Esophagus (tissue), 2 donors: ENCODE measurements around the gene MMRN1. TPM values are rescaled to one million over a fixed set of nuclear protein-coding genes. Genes with fewer than 3 reads are reported as not detected.

Experiments used
- H3K27ac ChIP-seq, 2 donors: one replicate each; pipeline ENCODE4 v1.5.1; 2013; ENCODE audit warnings: low read depth in 2 of 2, mild to moderate bottlenecking in 2 of 2, inconsistent platforms in 1 of 2, low read length in 1 of 2, moderate library complexity in 1 of 2
- H3K27me3 ChIP-seq, 2 donors: one replicate each; pipeline ENCODE4 v1.6.1; 2013; ENCODE audit warnings: low read length in 2 of 2, control low read depth in 1 of 2, mild to moderate bottlenecking in 1 of 2; ENCODE audit not compliant: insufficient read depth in 2 of 2, control insufficient read depth in 1 of 2
- H3K36me3 ChIP-seq, 2 donors: one replicate each; pipeline ENCODE4 v1.6.1; 2013; ENCODE audit warnings: low read length in 1 of 2; ENCODE audit not compliant: control insufficient read depth in 2 of 2, insufficient read depth in 2 of 2
- H3K4me1 ChIP-seq, 2 donors: one replicate each; pipeline ENCODE4 v1.6.1; 2013; ENCODE audit warnings: low read length in 1 of 2; ENCODE audit not compliant: control insufficient read depth in 2 of 2, insufficient read depth in 2 of 2
- H3K4me3 ChIP-seq, 2 donors: one replicate each; pipeline ENCODE4 v1.5.1; 2013; ENCODE audit warnings: low read length in 2 of 2, mild to moderate bottlenecking in 2 of 2, low read depth in 1 of 2, moderate library complexity in 1 of 2
- H3K9me3 ChIP-seq, 2 donors: one replicate each; pipeline ENCODE4 v1.6.1; 2013; ENCODE audit warnings: mild to moderate bottlenecking in 2 of 2, low read depth in 1 of 2, low read length in 1 of 2, moderate library complexity in 1 of 2; ENCODE audit not compliant: control insufficient read depth in 2 of 2, insufficient read depth in 1 of 2
- WGBS, 2 donors: extraction: QIAGEN DNeasy Blood & Tissue Kit; methylation state at CpG; one replicate each; pipeline ENCODE4 v1.1.7; 2013; 5-methylcytosine and 5-hydroxymethylcytosine counted together
- polyA plus RNA-seq, 2 donors: library from polyadenylated mRNA; stranded (reverse); fragments of 200-250 nt; gene quantifications; one replicate each; pipeline ENCODE4 v1.2.3, GENCODE V29; 2013
- donor health status: healthy with polysubstance abuse.
- donor health status: Bipolar disorder and iron deficiency.

The MMRN1 gene
- polyA plus RNA-seq, 2 donors, result 0.79 to 6.5 TPM

DNA sequence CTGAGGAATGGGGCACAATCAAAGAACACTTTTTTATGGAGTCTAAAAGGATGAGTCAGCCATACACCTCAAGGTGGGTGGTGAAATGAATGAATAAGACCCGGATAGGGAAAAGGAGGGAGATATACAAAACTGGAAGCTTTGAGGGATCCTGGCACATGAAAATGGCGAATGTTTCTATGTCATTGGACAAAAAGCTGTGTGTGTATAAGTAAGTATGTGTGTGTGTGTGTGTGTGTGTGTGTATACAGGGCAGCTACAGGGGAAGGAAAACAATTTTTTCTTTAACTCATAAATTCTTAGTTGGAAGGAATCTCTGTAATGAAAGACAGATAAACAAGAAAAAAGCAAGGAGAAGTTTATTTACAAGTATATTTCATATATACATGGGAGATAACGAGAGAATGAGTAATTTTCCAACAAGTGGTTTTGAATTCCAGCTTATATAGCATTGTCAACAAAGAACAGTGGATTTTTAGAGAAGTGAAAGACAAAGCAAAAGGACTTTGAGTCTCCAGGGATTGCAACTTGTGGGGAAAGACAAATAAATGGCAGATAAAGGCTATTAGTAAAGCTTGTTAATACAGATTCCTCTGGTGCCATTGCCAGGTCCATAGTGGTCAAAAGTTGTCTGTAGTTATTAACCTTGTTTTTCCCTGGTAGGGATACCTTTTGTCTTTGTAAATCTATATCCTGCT, 99.7 kb downstream of the MMRN1 start:
- H3K27ac ChIP-seq, result no peak overlapping the region
- 61 to 70% methylated on average over 3 of the region's 3 CpGs for WGBS, 2 donors
- no peaks in the 10 kb centered on the region for H3K27me3 ChIP-seq
- no peaks in the 10 kb centered on the region for H3K4me1 ChIP-seq
- H3K36me3 ChIP-seq, result no peaks in the 10 kb centered on the region
- no peak overlapping the region for H3K4me3 ChIP-seq
- H3K9me3 ChIP-seq, result no peaks in the 10 kb centered on the region

DNA sequence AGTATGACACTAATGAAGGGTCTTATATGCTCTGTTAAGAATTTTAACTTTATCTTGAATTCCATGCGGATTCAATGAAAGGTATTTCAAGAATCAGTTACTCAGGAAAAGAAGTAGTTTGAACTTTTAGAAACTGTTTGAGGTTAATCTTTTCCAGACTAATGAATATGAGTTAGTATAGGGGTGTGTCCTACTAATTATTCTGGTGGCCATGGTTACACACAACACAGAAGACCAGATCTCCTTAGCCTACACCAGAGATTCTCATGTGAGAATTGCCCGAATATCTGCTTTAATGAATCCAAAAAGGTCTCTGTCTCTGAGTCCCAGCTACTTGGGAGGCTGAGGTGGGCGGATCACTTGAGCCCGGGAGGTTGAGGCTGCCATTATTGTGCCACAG, 100.4 kb downstream of the MMRN1 start:
- no peak overlapping the region for H3K4me3 ChIP-seq
- H3K9me3 ChIP-seq, result no peaks in the 10 kb centered on the region
- no peaks in the 10 kb centered on the region for H3K4me1 ChIP-seq
- H3K36me3 ChIP-seq, result no peaks in the 10 kb centered on the region
- H3K27me3 ChIP-seq, result no peaks in the 10 kb centered on the region
- 68 to 69% methylated on average over 4 of the region's 4 CpGs for WGBS, 2 donors
- no peak overlapping the region for H3K27ac ChIP-seq

DNA sequence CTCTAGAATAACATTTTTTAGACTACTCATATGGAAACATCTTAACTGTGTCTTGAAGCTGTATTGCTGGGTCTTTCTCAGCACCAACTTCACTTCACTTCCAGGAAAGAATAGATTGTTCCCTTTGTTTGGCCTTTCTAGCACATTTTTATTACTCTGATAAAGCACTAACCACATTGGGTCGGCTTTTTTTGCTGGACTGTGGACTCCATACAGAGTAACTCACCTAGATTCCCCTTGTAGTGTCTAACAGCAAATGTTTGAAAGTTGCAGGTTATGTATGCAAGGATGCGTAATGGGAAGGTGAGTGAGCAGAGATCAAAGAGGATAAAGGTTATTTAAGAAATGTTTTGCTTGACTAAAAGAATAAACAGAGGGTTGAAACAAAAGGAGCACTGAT, 101.2 kb downstream of the MMRN1 start:
- Histone ChIP-seq H3K4me1 (no peaks in the 10 kb centered on the region), H3K27me3 (no peaks in the 10 kb centered on the region), H3K9me3 (no peaks in the 10 kb centered on the region), H3K4me3 (no peak overlapping the region), H3K36me3 (no peaks in the 10 kb centered on the region), H3K27ac (no peak overlapping the region)
- WGBS, 2 donors, result 74 to 83% methylated on average over 2 of the region's 2 CpGs

DNA sequence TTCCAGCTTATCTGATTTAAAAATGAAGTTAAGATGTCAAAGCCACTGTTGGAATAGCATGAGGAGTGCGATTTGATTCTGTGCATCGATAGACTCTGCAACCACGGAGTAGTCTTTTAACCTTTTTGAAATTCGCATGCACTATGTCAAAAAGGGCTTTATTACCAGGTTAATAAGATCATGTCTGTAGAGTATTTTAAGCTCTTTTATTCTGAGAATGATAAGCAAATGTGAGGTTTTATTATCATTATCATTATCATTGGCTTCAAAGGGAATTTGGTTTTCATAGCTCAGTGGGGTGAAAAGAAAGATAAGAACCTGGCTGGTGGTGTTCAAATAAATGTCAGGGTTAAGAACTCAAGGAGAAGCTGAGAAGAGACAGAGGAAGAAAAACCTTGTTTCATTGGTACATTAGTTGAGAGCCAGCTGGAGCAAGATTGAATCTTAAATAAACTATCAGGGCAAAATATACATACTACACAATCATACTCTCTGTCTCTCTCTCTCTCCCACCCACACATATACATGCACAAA, 102.6 kb downstream of the MMRN1 start:
- H3K36me3 ChIP-seq, result no peaks in the 10 kb centered on the region
- 70 to 75% methylated on average over 4 of the region's 4 CpGs for WGBS, 2 donors

DNA sequence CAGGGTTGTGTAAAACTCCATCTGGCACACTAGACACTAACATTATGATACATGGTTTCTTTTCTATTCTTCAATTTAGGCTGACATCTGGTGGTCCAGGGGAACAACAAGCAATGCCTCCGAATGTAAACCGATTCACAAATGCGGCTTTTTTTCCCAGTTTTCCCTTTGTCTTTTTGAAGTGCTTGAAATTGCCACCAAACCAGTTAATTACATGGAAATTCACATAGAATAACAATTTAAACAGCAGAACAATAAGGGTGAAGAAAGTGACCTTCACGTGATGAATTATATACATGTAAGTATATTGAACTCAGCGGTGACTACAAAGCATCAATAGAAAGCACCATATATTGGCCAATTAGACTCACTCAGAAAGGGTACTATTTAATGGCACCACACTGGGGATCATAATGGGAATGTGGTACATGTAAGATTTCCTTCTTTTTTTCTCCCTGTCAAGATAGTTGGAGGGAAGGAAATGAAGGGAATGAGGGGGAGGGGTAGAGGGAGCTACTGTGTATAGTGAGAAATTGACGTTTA, 103.9 kb downstream of the MMRN1 start:
- H3K36me3 ChIP-seq, result no peaks in the 10 kb centered on the region
- H3K27ac ChIP-seq, result no peak overlapping the region
- H3K9me3 ChIP-seq, result no peaks in the 10 kb centered on the region
- H3K27me3 ChIP-seq, result no peaks in the 10 kb centered on the region
- no peak overlapping the region for H3K4me3 ChIP-seq
- H3K4me1 ChIP-seq, result no peaks in the 10 kb centered on the region
- 64 to 66% methylated on average over 6 of the region's 6 CpGs for WGBS, 2 donors

More for the DNA sequence above, 102.6 kb downstream of the MMRN1 start:
- Histone ChIP-seq H3K4me1 (no peaks in the 10 kb centered on the region), H3K27ac (no peak overlapping the region), H3K4me3 (no peak overlapping the region), H3K27me3 (no peaks in the 10 kb centered on the region), H3K9me3 (no peaks in the 10 kb centered on the region)

DNA sequence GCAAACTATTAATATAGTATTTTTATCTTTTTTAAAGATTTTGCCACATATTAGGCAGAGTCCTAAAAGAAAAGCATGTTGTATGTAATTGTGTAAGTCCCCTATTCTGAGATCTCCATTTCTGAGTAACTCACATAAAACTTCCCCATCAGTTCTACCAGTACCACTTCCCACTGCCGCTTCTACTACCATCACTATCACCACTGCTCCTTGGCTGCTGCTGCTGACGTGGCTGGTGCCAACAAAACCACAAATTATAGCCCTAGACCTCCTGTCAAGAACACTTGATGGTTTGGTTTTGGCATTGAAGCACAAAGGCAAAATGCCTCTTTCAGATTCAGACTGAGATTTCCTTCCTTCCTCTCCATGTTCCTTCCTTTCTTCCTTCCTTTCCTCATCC, 106.4 kb downstream of the MMRN1 start:
- no peak overlapping the region for H3K4me3 ChIP-seq
- H3K27me3 ChIP-seq, result no peaks in the 10 kb centered on the region
- no peaks in the 10 kb centered on the region for H3K36me3 ChIP-seq
- H3K9me3 ChIP-seq, result no peaks in the 10 kb centered on the region
- 17 to 21% methylated on average over 2 of the region's 2 CpGs for WGBS, 2 donors
- no peak overlapping the region for H3K27ac ChIP-seq
- H3K4me1 ChIP-seq, result no peaks in the 10 kb centered on the region

DNA sequence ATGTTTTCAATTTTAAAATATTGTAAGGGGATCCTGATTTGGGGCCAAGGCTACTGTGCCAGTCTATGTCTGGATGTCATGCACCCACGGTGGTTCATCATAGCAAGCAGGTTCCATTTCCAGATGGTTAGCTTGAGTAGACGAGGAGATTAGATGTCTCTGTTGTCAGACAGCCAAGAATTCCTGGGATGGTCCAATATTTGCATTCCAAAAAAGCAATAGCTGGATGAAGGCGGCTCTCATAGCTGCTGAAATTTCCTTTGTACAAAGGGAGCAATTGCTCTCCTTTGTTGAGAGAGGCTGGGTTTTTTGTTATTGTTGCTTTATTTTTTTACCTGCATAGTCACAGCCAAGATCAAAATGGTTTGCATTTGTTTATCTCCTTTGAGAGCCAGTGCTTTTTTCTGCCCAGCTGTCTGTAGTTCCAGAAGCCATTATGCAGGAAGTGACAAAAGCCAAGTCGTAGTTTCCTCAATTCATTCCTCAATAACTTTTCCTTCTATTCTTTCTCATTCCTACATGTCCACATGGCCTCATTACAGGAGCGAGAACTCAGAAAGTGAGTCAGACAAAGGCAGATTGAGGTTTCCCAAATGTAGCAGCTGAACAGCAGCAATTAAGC, 107.9 kb downstream of the MMRN1 start:
- Histone ChIP-seq H3K9me3 (no peaks in the 10 kb centered on the region), H3K27me3 (no peaks in the 10 kb centered on the region), H3K4me1 (no peaks in the 10 kb centered on the region), H3K27ac (no peak overlapping the region), H3K4me3 (no peak overlapping the region), H3K36me3 (no peaks in the 10 kb centered on the region)
- WGBS, 2 donors, result 52 to 64% methylated on average over 5 of the region's 5 CpGs

Other genes starting within 250 kb of the MMRN1 start
- gene SNCA, start 57.7 kb upstream of the MMRN1 start, polyA plus RNA-seq, result 1 to 10 TPM; 2.0 to 7.4 TPM
- under 1 TPM; 0.35 to 0.87 TPM for gene CCSER1, start 232.5 kb downstream of the MMRN1 start, polyA plus RNA-seq